DOHH2 (cell line): ENCODE measurements around the gene MACROD2.

Source experiments
- EZH2phosphoT487 ChIP-seq: fragments of 200-600 bp; sonication (generic); IDR thresholded peaks from 2 replicates; pipeline ENCODE4 v1.6.1; 2017; ENCODE audit warnings: borderline replicate concordance, mild to moderate bottlenecking, antibody characterized with exemption, low read length, moderate library complexity, mixed read lengths
- TF ChIP-seq, protein P1 (sequence below): fragments of 200-600 bp; sonication (generic); IDR thresholded peaks from one replicate; pipeline ENCODE4 v1.5.1; 2014; ENCODE audit warnings: antibody characterized with exemption, mild to moderate bottlenecking, low read depth, low read length; ENCODE audit not compliant: poor library complexity, severe bottlenecking

DNA sequence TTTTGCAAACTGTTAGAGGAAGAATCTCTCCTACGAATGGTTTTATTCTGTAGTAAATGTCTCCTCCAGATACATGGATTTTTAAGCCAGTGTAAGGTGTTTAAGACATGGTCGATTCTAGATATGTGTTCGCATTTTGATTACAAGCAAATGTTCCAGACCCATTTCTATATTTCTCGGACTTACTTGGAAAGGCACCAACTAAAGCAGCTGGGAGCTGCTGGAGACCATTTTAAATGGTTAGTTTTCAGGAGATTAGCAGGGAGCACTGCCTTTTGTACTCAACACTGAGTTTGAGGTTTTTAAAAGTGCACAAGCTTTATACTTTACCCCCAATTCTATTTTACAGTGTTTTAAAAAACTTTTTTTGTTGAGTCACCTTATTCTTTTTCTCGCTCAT lies 1720.9 kb downstream of the MACROD2 start:
- TF ChIP-seq, protein P1, sequence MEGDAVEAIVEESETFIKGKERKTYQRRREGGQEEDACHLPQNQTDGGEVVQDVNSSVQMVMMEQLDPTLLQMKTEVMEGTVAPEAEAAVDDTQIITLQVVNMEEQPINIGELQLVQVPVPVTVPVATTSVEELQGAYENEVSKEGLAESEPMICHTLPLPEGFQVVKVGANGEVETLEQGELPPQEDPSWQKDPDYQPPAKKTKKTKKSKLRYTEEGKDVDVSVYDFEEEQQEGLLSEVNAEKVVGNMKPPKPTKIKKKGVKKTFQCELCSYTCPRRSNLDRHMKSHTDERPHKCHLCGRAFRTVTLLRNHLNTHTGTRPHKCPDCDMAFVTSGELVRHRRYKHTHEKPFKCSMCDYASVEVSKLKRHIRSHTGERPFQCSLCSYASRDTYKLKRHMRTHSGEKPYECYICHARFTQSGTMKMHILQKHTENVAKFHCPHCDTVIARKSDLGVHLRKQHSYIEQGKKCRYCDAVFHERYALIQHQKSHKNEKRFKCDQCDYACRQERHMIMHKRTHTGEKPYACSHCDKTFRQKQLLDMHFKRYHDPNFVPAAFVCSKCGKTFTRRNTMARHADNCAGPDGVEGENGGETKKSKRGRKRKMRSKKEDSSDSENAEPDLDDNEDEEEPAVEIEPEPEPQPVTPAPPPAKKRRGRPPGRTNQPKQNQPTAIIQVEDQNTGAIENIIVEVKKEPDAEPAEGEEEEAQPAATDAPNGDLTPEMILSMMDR, result no peak
- no peak for TF ChIP-seq EZH2phosphoT487
